H1 (cell line): ENCODE data around the gene NOP16. TPM values are rescaled to one million over a fixed set of nuclear protein-coding genes. Genes with fewer than 3 reads are reported as not detected.

ENCODE experiments used
- CTCF ChIA-PET: fragments of 300-600 bp; sonication (Branson Sonifier 250); formaldehyde crosslinking; loops from one replicate; lab custom pipeline; 2021; ENCODE audit not compliant: partially characterized antibody; lab: Charles Lee
- POLR2A ChIA-PET: fragments of 300-600 bp; sonication (Branson Sonifier 250); formaldehyde crosslinking; loops from one replicate; lab custom pipeline; 2021; ENCODE audit warnings: inconsistent platforms; ENCODE audit not compliant: partially characterized antibody; lab: Charles Lee
- DNase-seq, 2 experiments: peaks; one replicate each; pipeline versions ENCODE4 v3.0.0 to v3.0.0-alpha.2; 2010 to 2022; ENCODE audit warnings: low spot score in 2 of 2, low read depth in 1 of 2, mixed read lengths in 1 of 2
- FAIRE-seq: peaks from 2 replicates; lab custom pipeline; 2011; peaks lifted over from hg19 to GRCh38; lab: Jason Lieb, UNC
- H2AFZ ChIP-seq: 2 replicates; pipeline ENCODE4 v1.8.1; 2012; ENCODE audit warnings: low read length, inconsistent platforms
- H2AK5ac ChIP-seq: 2 replicates; pipeline ENCODE4 v1.6.1; 2013; ENCODE audit warnings: low read depth, low read length
- H2BK120ac ChIP-seq: replicated peaks from 2 replicates; pipeline ENCODE3; 2013; ENCODE audit warnings: low read depth, low read length, inconsistent platforms
- H2BK12ac ChIP-seq: 2 replicates; pipeline ENCODE4 v1.6.1; 2013; ENCODE audit warnings: low read depth, low read length
- H2BK15ac ChIP-seq: 2 replicates; pipeline ENCODE4 v1.6.1; 2013; ENCODE audit warnings: low read length
- H2BK20ac ChIP-seq: 2 replicates; pipeline ENCODE4 v1.6.1; 2013; ENCODE audit warnings: low read length
- H2BK5ac ChIP-seq: 2 replicates; pipeline ENCODE4 v1.6.1; 2013; ENCODE audit warnings: low read depth, low read length
- H3K14ac ChIP-seq: 2 replicates; pipeline ENCODE4 v1.6.1; 2013; ENCODE audit warnings: inconsistent platforms; ENCODE audit not compliant: insufficient read length
- H3K18ac ChIP-seq: 2 replicates; pipeline ENCODE4 v1.6.1; 2013; ENCODE audit warnings: low read length; ENCODE audit errors: extremely low read depth
- H3K23ac ChIP-seq: 2 replicates; pipeline ENCODE4 v1.6.1; 2013; ENCODE audit warnings: inconsistent platforms; ENCODE audit not compliant: insufficient read length
- H3K23me2 ChIP-seq: 2 replicates; pipeline ENCODE4 v1.6.1; 2013; ENCODE audit warnings: low read depth, low read length
- H3K27ac ChIP-seq: 2 replicates; pipeline ENCODE4 v1.6.1; 2011; ENCODE audit warnings: low read depth, low read length, inconsistent platforms
- H3K27me3 ChIP-seq, 4 experiments: replicated peaks in 1 of 4; 1 replicate in 1 of 4; 2 replicates in 3 of 4; pipeline versions ENCODE4 v1.6.1 to v1.8.1; 2011 to 2013; ENCODE audit warnings: low read length in 3 of 4, mild to moderate bottlenecking in 3 of 4, inconsistent platforms in 2 of 4, mixed read lengths in 2 of 4, moderate library complexity in 1 of 4; ENCODE audit not compliant: control insufficient read depth in 3 of 4, insufficient read depth in 3 of 4; ENCODE audit errors: extremely low read depth in 1 of 4
- H3K36me3 ChIP-seq, 4 experiments: 2 replicates each; pipeline versions ENCODE4 v1.6.1 to v1.8.1; 2011 to 2013; ENCODE audit warnings: mild to moderate bottlenecking in 4 of 4, low read length in 3 of 4, moderate library complexity in 2 of 4, control low read depth in 1 of 4, inconsistent platforms in 1 of 4; ENCODE audit not compliant: insufficient read depth in 4 of 4, control insufficient read depth in 2 of 4
- H3K4ac ChIP-seq: replicated peaks from 2 replicates; pipeline ENCODE3; 2013; ENCODE audit warnings: low read length, low read depth, mixed read lengths, inconsistent platforms; ENCODE audit not compliant: insufficient read length
- H3K4me1 ChIP-seq, 4 experiments: replicated peaks in 1 of 4; 1 replicate in 1 of 4; 2 replicates in 3 of 4; pipeline versions ENCODE4 v1.6.1 to v1.8.1; 2011 to 2013; ENCODE audit warnings: low read length in 3 of 4, inconsistent platforms in 2 of 4, mixed read lengths in 1 of 4; ENCODE audit not compliant: insufficient read depth in 4 of 4, control insufficient read depth in 3 of 4
- H3K4me2 ChIP-seq, 2 experiments: 2 replicates each; pipeline versions ENCODE4 v1.6.1 to v1.8.1; 2011 to 2013; ENCODE audit warnings: low read depth in 2 of 2, low read length in 2 of 2, control low read depth in 1 of 2, inconsistent platforms in 1 of 2, mild to moderate bottlenecking in 1 of 2; ENCODE audit not compliant: insufficient read depth in 1 of 2
- H3K4me3 ChIP-seq, 4 experiments: fragments of 200-600, 300-600 bp in 1 of 4; sonication (generic), shearing (Covaris generic), sonication (Bioruptor Twin) in 1 of 4; 2 replicates each; pipeline versions ENCODE4 v1.5.1 to v1.8.1; 2011 to 2016; ENCODE audit warnings: low read length in 4 of 4, low read depth in 3 of 4, control low read depth in 2 of 4, inconsistent platforms in 2 of 4, mild to moderate bottlenecking in 2 of 4, mixed read lengths in 1 of 4, moderate library complexity in 1 of 4; ENCODE audit not compliant: insufficient read depth in 2 of 4; ENCODE audit errors: extremely low read depth in 1 of 4
- H3K56ac ChIP-seq: replicated peaks from 2 replicates; pipeline ENCODE3; 2013; ENCODE audit warnings: low read depth, mild to moderate bottlenecking, mixed read lengths, low read length, inconsistent platforms; ENCODE audit not compliant: insufficient read length
- H3K79me1 ChIP-seq: 2 replicates; pipeline ENCODE4 v1.6.1; 2013; ENCODE audit warnings: low read depth, low read length, control low read depth
- H3K79me2 ChIP-seq, 2 experiments: 2 replicates each; pipeline versions ENCODE4 v1.6.1 to v1.8.1; 2012 to 2013; ENCODE audit warnings: low read length in 2 of 2, mild to moderate bottlenecking in 2 of 2, inconsistent platforms in 1 of 2; ENCODE audit not compliant: insufficient read depth in 2 of 2, control insufficient read depth in 1 of 2
- H3K9ac ChIP-seq, 4 experiments: replicated peaks in 1 of 4; 1 replicate in 1 of 4; 2 replicates in 3 of 4; pipeline versions ENCODE4 v1.6.1 to v1.8.1; 2011 to 2013; ENCODE audit warnings: low read depth in 3 of 4, low read length in 3 of 4, control low read depth in 2 of 4, mild to moderate bottlenecking in 2 of 4, moderate library complexity in 2 of 4, inconsistent platforms in 1 of 4; ENCODE audit errors: extremely low read depth in 1 of 4
- H3K9me3 ChIP-seq, 2 experiments: 2 replicates each; pipeline versions ENCODE4 v1.6.1 to v1.8.1; 2012 to 2013; ENCODE audit warnings: mild to moderate bottlenecking in 2 of 2, moderate library complexity in 2 of 2, control low read depth in 1 of 2, inconsistent platforms in 1 of 2, low read depth in 1 of 2, low read length in 1 of 2, mixed read lengths in 1 of 2; ENCODE audit not compliant: insufficient read depth in 2 of 2
- H4K20me1 ChIP-seq, 2 experiments: replicated peaks in 1 of 2; 2 replicates each; pipeline versions ENCODE3 to v1.8.1; 2011 to 2013; ENCODE audit warnings: inconsistent platforms in 2 of 2, low read length in 2 of 2, mild to moderate bottlenecking in 1 of 2; ENCODE audit not compliant: insufficient read depth in 2 of 2, control insufficient read depth in 1 of 2
- H4K5ac ChIP-seq: 2 replicates; pipeline ENCODE4 v1.6.1; 2013; ENCODE audit warnings: low read length, low read depth, mixed read lengths, inconsistent platforms; ENCODE audit not compliant: insufficient read length
- H4K8ac ChIP-seq: 2 replicates; pipeline ENCODE4 v1.8.0; 2013; ENCODE audit warnings: mild to moderate bottlenecking, moderate library complexity, low read length, inconsistent platforms; ENCODE audit not compliant: insufficient read depth; ENCODE audit errors: extremely low read depth
- H4K91ac ChIP-seq: replicated peaks from 2 replicates; pipeline ENCODE3; 2013; ENCODE audit warnings: low read length, mixed read lengths, inconsistent platforms; ENCODE audit not compliant: insufficient read length
- RNF2 ChIP-seq: fragments of 200-900, 300-1000 bp; sonication (generic); IDR thresholded peaks from 2 replicates; pipeline ENCODE4 v1.7.1; 2016; ENCODE audit warnings: borderline replicate concordance, low read depth, mild to moderate bottlenecking, antibody characterized with exemption, low read length; ENCODE audit not compliant: poor library complexity, severe bottlenecking; ENCODE audit errors: missing control alignments
- WGBS, 2 experiments: shearing (Covaris generic) in 1 of 2; methylation state at CpG; one replicate each; pipeline versions ENCODE4 v1.1.6 to v1.1.7; 2013 to 2015; ENCODE audit warnings: low lambda C conversion rate in 2 of 2, mixed read lengths in 2 of 2, inconsistent platforms in 1 of 2, low coverage in 1 of 2, missing lambda C conversion rate in 1 of 2; ENCODE audit not compliant: insufficient replicate concordance in 2 of 2, insufficient coverage in 1 of 2, insufficient read length in 1 of 2; ENCODE audit errors: extremely low coverage in 1 of 2, missing lambda C conversion rate in 1 of 2; 5-methylcytosine and 5-hydroxymethylcytosine counted together
- polyA plus RNA-seq, 7 experiments: library from polyadenylated mRNA; depleted of rRNA in 3 of 7; stranded (reverse) in 5 of 7; unstranded in 2 of 7; fragments of >200 nt in 5 of 7; fragments of 200-250 nt in 2 of 7; gene quantifications; 1 replicate in 5 of 7; 2 replicates in 1 of 7; 4 replicates in 1 of 7; pipeline versions ENCODE4 v1.2.1 to v1.2.3, GENCODE V29; 2011 to 2013; ENCODE audit warnings: missing spikeins in 2 of 7, mixed read lengths in 2 of 7
- total RNA-seq: library from RNA; stranded (reverse); fragmentation: NEBNext Ultra II Directional; extraction: Animal tissue kit (Norgen Biotek cat#: 25700); gene quantifications from 2 replicates; pipeline ENCODE4 v1.2.1, GENCODE V29; 2021

NOP16 gene
- total and polyA plus RNA-seq, 2 of the 8 experiments (the other 6 are each of a cell fraction or from before 2014, with no cell fraction given): 46.9 to 65.2 TPM

- Histone ChIP-seq H2BK20ac (no peak overlapping the region), H4K8ac (no peak overlapping the region), H3K56ac (no peak overlapping the region), H3K4me2 (no peak overlapping the region), H3K36me3 (0 out of 8 replicates have a peak, but pooled peaks cover 0 to 2% (median 0%) of the 10 kb centered on the region in 4 experiments), H3K27me3 (peaks cover 0 to 11% (median 9%) of the 10 kb centered on the region in 4 experiments; a peak in 6 of 7 replicates), H2AFZ (no peak overlapping the region), H3K4me3 (no peak overlapping the region), H2BK12ac (no peak overlapping the region), H2BK15ac (no peak overlapping the region), H3K4me1 (peaks cover 0 to 3% (median 0%) of the 10 kb centered on the region in 4 experiments; a peak in 4 of 7 replicates), H4K20me1 (peaks cover 0 to 2% of the 10 kb centered on the region in 2 experiments), H3K14ac (no peak overlapping the region), H2BK120ac (no peak overlapping the region), H2AK5ac (no peak overlapping the region), H3K79me2 (no peaks in the 10 kb centered on the region), H4K5ac (no peak overlapping the region), H3K9me3 (no peaks in the 10 kb centered on the region; a peak in 1 of 4 replicates), H3K9ac (no peak overlapping the region), H3K23ac (no peak overlapping the region), H2BK5ac (no peak overlapping the region), H3K79me1 (no peaks in the 10 kb centered on the region), H3K4ac (no peak overlapping the region), H3K18ac (no peak overlapping the region), H3K23me2 (no peaks in the 10 kb centered on the region; the same call in 1 of the 2 replicates), H3K27ac (no peak overlapping the region), H4K91ac (no peak overlapping the region)
- POLR2A ChIA-PET: interaction anchor here (1.4 kb wide), 1 partner anchor 27 kb away, joined by 4 read pairs; the partner anchor contains the start of gene NOP16
- CTCF ChIA-PET: interaction anchor here (1.2 to 1.5 kb wide), 3 partner anchors 32 to 684 kb away, joined by 4 to 7 read pairs (median 4); no protein-coding TSS in a partner anchor
- 82% methylated on average over 3 of the region's 3 CpGs; no CpG with 5 or more reads in 1 of the 2 experiments for WGBS, 2 experiments
- DNase-seq (no peak), FAIRE-seq (no peak)
- no peak for TF ChIP-seq RNF2
Measured at GRCh38 chr5:176414704-176415103, 26.3 kb upstream of the NOP16 start.
